GM18498 (cell line): ENCODE data around the gene IL26.

Experiments
- ATAC-seq: cut with Tn5 transposase; IDR thresholded peaks from one replicate; pipeline ENCODE4 v1.9.1; 2021; ENCODE audit warnings: mild to moderate bottlenecking, moderate library complexity; ENCODE audit not compliant: unreplicated experiment

IL26 gene, protein sequence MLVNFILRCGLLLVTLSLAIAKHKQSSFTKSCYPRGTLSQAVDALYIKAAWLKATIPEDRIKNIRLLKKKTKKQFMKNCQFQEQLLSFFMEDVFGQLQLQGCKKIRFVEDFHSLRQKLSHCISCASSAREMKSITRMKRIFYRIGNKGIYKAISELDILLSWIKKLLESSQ

DNA sequence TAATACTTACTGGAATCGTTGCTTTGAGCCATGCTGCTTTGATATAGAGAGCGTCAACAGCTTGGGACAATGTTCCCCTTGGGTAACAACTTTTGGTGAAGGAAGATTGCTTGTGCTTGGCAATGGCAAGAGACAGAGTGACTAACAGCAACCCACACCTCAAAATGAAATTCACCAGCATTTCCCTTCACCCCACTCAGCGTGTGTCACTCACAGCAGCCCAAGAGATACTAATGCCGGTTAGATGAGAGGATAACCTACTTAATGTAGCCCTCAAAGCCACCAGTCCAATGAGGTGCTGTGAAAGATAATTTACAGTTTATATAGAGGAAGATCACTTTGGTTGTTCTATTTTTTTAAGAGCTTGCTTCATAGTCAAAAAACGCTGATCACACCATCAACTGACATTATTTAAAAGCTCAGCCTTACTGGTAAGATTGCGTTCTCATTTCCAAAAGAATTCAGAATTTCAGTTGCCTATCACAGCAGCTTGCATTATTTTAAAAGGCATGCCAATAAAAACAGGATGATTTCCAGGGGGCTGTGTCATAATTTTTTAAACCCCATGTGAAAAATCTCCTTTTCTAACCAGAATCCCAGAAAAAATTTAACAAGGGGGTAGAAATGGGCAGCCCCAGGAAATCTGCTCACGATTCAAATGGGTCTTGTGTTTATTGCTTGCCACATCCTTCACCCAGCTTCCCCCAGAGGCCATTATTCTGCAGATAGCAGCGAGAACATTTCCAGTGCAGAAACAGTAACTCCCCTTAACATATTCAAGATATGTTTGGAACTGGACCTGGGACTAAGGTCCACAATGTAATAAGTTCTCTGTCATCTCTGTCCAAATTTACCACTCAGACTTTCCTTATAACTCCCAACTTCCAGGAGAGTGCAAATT is at the start of gene IL26:
Gene IL26, minus strand, starts transcription at position 235 of the 901 bp plus-strand sequence. Its CDS starts 54 bp downstream, at position 181.
- ATAC-seq: no peak

DNA sequence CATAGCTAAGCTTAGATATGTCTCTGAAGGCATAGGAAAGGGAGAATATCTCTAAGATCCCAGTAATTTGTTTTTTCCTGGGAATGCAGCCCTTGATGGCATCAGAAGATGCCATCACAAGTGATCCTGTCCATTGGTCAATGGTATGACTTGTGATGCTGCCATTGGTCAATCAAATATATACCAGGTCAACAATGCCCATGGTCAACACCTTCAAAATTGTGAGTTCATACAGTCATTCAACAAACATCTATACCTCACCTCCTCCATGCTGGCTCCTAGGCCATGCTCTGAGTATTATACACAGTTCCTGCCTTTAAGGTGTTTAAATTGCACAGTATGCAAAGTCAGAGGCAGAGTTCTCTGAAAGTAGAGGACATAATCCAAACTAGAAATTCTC is 47.1 kb upstream of the IL26 start:
- ATAC-seq: no peak

DNA sequence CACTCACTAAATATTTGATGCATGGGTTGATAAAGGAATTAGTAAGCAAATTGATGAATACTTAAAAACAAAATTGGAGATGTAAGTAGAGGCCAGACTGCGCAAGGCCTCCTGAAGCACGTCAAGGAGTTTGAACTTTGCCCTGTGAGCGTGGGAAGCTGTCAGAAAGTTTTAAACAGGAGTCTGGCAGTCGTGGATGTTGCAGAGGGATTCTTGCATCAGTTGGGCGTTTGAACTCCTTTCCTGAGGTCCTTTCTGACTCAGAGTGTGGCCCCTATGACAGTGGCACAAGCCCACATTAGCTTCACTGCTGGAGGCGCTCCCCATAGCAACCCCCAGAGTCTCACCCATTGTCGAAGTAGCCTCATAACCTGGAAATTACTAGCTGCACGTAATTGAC is 45.7 kb upstream of the IL26 start:
- ATAC-seq: no peak

DNA sequence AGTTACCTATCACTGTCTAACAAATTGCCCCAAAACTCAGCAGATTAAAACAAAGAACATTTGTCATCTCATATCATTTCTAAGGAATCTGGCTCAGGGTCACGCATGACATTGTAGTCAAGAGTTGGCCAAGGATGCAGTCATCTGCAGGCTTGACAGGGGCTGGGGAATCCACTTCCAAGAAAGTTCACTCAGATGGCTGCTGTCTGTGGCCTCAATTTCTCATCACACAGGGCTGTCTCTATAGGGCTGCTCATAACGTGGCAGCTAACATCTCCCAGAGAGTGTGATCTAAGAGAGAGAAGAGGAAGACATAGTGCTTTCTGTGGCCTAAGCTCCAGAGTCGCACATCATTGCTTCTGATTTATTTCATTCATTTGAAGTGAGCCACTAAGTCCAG is 44.7 kb upstream of the IL26 start:
- no peak for ATAC-seq

DNA sequence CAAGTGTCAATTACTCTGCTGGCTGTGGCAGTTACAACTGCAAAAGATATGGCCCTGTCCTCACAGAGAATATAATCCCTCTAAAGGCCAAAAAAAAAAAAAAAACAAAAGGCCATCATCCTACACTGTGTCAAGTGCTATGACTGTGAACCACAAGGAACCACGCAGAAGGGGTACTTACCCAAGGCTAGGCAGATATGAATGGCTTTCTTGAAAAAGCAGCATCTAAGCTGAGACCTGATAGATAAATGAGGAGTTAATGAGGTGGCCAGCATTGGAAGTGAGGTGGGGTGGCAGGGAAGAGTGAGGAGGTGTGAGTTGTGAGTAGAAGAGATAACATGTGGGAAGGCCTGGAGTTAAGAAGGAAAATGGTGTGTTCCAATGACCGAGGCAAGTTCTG is 44.2 kb upstream of the IL26 start:
- no peak for ATAC-seq

DNA sequence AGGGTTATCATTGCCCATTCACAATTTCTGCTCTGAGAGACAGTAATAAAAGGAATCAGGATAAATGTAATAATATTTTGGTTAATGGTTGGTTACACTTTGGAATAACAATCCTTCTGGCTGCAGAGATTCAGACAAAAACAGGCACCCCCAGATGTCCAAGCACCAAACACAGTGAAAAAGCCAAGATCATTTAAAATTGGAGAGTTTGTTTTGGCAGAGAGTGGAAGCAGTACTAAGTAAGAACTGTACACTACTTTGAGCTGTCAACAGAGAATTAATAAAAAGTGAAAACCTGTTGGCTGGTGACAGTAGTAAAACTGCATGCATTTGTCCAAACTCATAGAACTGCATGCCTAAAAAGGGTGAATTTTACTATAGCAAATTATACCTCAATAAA is 43.4 kb upstream of the IL26 start:
- ATAC-seq: no peak

DNA sequence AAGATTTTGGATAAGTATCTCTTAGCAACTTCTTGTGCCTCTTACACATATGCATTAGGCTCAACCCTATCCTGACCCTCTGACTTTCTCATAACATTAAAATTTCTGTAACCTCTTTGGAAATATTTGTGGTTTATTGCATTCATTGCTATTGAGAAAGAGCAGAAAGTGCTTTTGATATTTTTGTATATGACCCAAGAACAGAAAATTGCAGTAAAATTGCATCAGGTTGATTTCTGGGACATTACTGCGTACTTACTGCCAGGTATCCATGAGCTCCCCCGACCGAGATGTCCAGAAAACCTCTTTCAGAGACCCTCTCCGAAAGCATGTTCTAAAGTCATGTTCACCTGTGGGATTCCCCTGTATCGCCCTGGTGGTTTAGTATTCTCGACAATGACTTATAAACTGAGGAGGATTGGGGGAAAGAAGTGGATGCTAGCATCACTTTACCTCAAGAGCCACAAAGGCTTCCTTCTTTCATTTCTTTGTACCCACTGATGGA is 42.3 kb upstream of the IL26 start:
- no peak for ATAC-seq

DNA sequence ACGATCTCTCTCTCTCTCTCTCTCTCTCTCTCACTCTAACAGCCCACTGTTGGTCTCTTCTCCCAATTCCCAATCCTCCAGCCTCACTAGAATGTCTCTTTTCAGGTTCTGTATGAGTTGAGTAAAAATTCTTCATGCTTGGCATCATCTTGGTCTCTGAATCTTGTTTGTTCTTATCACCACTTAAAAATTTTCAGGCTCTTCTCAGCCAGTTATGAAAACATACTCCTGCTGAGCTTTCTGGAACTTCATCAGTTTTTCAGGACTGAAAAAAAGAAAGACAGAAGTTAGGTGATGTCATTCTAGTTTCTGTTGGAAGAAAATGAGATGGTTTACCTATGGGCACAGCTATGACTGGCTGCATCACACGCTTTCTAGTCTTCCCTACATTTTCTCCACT is 39.2 kb upstream of the IL26 start:
- no peak for ATAC-seq

DNA sequence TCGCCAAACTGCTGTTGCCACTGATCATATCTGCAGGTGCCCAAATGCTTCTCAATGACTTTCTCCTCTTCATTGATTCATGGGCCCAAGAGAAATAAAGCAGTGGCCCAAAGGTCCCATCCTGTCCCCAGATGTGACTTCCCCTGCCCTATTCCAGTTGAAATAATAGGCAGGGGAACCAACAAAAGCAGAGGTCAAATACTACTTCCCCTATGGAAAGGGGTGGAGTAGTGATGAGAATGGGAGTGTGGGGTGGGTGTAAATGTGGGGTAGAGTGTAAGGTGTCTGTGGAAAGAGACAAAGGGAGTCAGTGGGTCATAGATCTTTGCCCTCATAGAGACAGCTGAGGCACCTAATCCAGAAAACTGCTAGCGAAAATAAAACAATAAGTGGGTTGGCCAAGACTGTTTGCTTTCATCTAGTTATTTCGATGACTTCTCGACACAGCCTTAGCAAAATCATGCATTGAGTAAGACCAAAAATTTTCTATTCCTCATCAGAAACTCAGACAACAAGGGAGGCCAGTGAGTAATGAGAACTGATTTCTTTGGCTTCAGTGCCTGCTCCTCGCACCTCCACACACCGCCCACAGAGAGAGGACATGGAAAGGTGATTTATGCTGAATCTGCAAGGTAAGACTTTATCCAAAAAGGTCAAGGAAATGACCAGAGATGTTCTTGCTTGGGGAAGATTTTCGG is 38.7 kb upstream of the IL26 start:
- no peak for ATAC-seq

DNA sequence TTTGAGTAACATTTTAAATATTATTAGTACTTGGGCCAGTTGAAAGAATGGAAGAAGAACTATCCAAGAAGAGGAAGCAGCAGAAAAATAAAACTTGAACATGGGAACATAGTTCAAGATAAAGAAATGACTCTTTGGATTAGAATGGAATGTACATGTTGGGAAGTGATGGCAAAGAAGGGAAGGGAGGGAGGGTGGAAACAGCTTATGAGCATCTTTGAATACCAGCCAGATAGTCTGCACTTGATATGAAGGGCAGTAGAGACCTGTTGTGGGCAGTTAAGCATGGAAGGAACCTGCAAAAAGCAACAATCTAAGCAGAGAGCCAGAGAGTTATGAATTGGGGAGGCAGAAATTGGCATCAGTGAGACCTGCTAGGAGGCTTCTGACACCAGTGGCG is 37.8 kb upstream of the IL26 start:
- ATAC-seq: no peak

DNA sequence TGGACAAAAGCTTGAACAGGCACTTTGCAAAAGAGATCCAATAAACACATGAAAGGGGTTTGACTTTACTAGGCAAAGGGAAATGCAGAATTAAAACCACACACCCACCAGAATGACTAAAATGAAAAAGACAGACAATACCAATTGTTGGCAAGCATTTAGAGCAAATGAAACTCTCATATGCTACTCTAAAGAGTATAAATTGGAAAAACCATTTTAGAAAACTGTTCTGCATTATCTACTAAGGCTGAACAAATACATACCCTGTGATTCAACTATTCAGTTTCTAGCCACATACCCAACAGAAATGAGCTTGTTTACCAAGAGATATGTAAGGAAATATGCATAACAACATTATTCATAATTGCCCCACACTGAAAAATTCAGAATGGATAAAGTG is 36.3 kb upstream of the IL26 start:
- no peak for ATAC-seq

DNA sequence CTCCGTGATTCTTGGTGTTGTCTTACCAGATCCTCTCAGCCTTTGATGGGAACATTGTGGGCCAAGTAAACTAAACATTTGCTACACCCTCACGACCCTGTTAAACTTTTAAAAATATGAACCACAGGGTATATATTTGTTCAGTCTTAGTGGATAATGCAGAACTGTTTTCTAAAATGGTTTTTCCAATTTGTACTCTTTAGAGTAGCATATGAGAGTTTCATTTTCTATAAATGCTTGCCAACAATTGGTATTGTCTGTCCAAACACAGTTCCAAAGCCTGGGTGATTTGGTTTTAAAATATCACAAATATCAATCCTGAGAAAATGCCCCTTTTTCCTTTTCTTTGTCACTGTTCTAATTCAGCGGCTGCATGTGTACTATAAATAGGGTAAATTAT is 34.5 kb upstream of the IL26 start:
- ATAC-seq: no peak

DNA sequence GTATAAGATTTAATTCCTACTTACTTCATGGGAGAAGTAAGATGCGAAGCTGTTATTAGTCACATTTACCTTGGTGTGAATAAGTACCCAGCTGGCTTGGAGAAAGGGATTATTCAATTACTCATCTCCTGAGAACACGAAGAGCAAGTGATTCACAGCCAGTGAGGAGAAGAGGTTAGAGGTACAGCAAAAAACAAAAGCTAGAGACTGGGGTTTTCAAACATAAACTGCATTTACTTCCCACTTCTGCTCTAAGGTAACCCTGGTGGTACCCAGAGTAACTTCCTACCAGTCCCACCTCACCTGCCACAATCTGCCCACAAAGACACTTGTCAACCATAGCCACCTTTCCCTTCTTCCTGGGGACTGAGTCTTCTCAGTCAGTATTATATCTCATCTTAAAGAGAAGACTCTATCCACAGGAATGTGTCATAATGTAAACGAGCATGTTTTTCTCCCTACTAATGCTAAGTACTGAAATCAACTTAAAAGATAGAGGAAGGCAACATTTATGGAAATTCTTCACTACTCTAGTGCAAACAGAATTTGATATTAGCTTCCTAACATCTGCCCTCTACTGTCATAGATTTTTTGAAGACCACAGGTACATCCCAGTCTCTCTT is 33.8 kb upstream of the IL26 start:
- no peak for ATAC-seq

DNA sequence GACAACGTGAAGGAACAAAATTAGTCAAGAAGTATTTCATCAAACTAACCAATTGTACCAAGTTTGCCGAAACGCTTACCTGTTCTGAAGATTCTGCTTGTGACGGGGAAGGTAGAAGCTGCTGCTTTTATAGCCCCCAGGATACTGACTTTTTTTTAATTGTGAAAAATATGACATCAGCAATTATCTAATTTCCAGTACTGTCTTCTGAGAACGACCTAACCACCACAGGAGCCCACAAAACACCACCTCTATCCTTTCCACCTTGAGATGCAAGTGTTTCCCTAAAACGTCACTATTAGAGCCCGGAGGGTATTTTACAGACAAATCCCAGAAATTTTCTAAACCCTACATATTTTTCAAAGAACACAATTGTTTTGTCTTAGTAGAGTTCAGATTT is 27.9 kb upstream of the IL26 start, which contains the start of gene IL22:
Gene IL22, minus strand, starts transcription at position 101 of the 400 bp plus-strand sequence. CDS start 156 bp downstream, outside the sequence.
- no peak for ATAC-seq

DNA sequence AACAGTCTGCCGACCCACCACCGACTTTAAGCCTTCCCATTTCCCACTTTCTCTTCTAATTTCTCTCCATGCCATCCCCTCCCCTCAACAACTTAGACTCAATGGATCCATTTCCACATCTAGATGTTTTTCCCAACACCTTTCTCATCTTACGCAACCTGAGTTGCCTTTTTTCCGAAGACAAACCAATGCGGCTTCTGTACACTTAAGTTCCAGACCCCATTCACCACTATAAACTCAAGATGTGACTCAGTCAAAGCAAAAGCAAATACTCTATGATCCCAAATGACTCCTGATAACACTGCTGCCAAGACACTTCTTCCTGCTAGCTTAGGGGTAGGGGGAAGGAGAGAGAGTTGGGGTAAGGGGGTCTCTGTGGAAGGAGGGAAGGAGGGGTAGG is 26.5 kb upstream of the IL26 start:
- no peak for ATAC-seq

DNA sequence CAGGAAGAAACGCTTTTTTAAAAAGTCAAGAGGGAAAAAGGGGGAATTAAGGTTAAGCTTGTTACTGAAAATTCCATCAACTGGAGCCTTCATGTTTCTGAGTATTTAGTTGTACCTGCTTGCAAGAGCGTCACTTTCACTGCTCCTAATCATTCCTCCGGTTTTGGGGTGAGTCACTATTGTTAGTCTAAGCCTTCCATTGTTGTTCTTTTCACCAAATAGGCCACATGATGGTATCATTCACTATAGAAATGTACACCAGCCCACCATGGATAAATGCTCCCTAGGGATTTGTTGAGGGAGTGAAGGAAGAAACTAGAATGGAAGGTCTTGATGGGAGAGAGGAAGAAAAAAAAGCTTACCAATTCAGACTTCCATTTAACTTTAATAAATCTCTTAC is 24.8 kb upstream of the IL26 start:
- no peak for ATAC-seq

DNA sequence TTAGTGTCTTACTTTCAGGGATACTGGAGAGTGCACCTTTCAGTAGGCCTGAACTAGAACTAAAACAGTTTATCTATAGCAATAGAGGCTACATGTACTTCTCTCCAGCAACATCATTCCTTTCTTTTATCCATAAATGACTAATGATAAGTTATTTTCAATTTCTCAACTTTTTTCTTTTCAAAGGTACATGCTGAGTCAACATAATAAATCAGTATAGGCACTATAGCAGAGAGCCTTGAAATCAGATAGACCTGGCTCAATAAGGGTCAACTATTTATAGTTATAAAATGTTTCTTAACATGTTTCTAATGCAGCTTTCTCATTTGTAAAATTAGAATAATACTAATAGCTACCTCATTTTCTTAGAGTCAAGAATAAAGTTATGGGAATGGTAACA is 22.2 kb upstream of the IL26 start:
- ATAC-seq: no peak

DNA sequence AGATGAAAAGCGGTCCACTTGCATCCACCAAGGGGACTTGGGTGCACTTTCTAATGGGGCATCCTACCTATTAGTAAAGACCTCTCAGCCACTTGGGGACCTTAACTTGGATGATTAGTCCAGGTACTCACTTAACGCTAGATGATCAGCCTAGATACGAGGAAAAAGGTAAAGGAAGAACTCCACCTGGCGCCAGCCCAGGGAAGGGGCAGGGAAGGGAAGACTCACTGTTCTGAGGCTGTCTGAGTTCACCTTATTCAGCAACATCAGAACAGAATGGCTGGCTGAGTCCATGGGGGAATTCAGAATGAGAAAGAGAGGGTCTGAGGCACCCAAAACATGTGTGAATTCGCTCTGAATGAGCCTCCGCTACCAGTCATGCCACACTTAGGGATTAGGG is 20.7 kb upstream of the IL26 start:
- ATAC-seq: no peak

DNA sequence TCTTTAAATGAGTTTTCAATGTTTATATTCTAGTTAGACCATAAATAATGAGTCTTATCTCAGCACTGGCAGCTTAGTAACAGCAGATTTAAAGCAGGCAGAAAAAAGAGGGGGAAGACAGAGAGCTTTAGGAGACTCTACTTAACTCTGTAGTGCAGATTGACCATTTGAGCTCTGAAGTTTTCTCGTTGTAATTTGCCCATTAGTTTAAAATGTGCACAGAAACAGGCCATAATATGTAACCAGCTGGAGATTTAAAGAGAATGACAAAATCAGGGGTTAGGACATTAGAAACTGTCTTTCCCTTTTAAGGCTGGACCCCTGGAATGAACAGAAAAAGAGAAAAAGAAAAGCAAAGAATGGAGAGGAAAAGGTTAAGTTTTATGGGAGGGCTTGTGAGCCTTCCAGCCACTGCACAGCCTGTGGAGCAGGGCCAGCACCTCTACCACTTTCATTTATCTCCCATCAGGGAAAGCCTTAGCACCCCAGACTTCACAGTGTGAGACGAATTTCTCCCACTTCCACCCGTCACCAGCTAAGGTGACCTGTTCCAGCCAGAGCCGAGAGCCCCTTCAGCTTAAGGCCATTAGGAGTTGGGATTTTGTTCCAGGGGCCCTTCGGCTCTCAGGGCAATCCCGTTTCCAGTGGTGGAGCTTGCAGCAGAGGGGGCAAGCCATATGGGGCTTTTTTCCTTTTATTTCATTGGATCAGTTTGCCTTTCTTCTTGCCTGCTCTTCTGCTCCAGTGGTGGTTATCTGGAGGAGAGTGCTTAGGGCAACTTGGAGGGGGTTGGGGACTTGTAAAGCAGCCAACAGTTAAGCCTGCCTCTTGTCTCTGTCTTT is 19.8 kb upstream of the IL26 start:
- no peak for ATAC-seq

DNA sequence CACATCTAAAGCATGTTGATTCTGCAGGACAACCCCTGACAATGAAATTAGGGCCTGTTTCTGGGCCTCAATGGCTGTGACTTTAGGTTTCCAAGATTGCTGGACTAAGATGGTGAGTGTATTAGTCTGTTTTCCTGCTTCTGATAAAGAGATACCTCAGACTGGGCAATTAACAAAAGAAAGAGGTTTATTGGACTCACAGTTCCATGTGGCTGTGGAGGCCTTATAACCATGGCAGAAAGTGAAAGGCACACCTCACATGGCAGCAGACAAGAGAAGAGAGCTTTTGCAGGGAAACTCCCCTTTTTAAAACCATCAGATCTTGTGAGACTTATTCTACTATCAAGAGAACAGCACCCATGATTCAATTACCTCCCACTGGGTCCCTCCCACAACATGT is 17.2 kb upstream of the IL26 start:
- no peak for ATAC-seq
